Cardiac fibroblast (primary cell): Measurements from ENCODE around the gene DCC.

ENCODE experiments used
- DNase-seq, 2 donors: peaks; one replicate each; pipeline versions ENCODE4 v3.0.0 to v3.0.0-alpha.2; 2010; ENCODE audit warnings: low read depth in 2 of 2
- H3K4me3 ChIP-seq, 2 donors: replicated peaks in 1 of 2; 1 replicate in 1 of 2; 2 replicates in 1 of 2; pipeline ENCODE4 v1.5.1; 2011; ENCODE audit warnings: low read depth in 2 of 2, low read length in 2 of 2, mild to moderate bottlenecking in 2 of 2, moderate library complexity in 1 of 2
- TF ChIP-seq, protein P1 (sequence below): IDR thresholded peaks from one replicate; pipeline ENCODE4 v1.5.1; 2011; ENCODE audit warnings: low read depth, mild to moderate bottlenecking, low read length, inconsistent platforms

DCC gene

DNA sequence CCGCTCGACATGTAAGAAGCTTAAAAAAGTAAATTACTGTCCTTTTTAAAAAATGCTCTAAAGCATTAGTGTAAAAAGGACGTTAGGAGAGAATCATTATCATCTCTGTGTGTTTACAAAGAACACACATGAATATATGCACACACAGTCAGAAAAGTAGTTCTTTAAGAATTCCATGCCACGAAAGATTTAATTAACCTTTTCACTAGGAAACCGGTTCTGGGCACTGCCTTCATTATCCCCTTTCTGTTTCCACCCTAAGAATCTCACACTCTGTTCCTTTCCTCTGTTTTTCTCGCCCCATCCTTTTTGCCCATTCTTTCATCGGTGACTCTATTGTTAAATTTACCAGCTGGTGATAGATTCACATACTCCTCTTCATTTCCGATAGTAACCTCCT is 338.6 kb downstream of the DCC start:
- H3K4me3 ChIP-seq, result no peak overlapping the region
- no peak for DNase-seq
- TF ChIP-seq, protein P1, sequence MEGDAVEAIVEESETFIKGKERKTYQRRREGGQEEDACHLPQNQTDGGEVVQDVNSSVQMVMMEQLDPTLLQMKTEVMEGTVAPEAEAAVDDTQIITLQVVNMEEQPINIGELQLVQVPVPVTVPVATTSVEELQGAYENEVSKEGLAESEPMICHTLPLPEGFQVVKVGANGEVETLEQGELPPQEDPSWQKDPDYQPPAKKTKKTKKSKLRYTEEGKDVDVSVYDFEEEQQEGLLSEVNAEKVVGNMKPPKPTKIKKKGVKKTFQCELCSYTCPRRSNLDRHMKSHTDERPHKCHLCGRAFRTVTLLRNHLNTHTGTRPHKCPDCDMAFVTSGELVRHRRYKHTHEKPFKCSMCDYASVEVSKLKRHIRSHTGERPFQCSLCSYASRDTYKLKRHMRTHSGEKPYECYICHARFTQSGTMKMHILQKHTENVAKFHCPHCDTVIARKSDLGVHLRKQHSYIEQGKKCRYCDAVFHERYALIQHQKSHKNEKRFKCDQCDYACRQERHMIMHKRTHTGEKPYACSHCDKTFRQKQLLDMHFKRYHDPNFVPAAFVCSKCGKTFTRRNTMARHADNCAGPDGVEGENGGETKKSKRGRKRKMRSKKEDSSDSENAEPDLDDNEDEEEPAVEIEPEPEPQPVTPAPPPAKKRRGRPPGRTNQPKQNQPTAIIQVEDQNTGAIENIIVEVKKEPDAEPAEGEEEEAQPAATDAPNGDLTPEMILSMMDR, result no peak

DNA sequence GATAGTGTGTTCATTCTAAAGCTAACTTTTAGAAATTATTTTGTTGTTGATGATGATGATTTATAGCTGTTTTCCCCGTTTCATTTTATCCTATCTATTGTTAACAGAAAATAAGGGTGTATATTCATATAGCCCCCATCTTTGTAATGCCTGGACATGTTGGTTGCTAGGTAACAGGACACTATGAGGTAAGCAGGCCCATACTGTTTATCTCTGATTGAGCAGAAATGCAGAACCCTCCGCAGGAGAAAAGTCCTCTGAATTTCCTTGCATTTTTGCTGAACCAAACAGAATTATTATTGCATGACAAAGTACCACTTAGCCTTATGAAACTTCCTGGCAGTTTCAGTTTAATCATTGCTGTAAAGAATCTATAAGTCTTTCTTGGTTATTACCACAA is 339.4 kb downstream of the DCC start:
- DNase-seq, result no peak
- TF ChIP-seq, protein P1, result no peak
- no peak overlapping the region for H3K4me3 ChIP-seq

DNA sequence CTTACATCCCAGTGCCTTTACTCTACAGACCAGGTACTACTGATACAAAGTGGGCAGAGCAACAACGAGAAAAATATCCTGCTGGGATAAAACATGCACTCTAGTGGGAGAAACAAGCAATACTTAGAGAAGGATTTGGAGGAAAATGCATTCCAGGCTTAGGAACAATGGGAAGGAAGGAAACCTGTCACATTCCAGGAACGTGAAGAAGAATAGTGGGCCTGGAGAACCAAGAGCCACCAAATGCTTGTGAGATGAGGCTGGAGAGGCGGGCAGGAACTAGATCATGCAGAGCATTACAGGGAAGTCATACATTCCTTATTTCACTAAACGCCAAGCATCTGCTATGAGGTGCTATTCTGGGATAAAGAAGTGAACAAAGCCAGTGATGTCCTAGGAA is 342.3 kb downstream of the DCC start:
- DNase-seq, result no peak
- TF ChIP-seq, protein P1, result no peak
- H3K4me3 ChIP-seq, result no peak overlapping the region

DNA sequence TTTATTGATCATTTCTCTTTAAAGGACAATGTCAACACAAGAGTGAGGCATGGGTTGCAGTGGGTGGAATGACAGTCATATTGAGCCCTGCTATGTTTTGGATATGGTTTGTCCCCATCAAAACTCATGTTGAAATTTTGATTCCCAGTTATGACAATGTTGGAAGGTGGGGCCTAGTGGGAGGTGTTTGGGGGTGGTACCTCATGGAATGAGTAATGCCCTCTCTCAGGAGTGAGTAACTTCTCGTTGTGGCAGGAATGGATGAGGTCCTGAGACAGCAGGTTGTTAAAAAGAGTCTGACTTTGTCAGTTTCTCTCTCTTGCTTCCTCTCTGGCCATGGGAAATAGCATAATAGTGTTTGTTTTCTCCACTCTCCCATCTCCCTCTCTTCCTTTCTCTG is 345.3 kb downstream of the DCC start:
- TF ChIP-seq, protein P1, result no peak
- DNase-seq, result no peak
- no peak overlapping the region for H3K4me3 ChIP-seq

DNA sequence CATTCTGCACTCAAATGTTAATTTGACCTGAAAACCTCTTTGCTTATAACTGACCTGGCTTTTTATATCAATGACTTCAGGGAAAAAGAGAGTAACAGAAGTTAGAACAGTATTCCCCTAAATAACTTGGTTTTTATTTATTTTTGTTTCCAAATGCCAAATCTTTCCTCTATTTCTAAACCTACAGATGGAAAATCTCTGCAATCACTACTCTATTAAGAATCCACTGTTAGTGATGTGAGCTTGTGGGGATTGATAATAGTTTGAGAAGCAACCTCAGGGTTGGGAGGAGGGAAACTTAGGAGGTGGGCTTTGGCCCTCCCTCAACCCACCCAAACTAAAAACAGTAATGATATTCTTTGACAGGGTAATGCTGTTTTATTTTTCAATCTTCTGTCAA is 351.8 kb downstream of the DCC start:
- TF ChIP-seq, protein P1, result no peak
- DNase-seq, result no peak
- no peak overlapping the region for H3K4me3 ChIP-seq

DNA sequence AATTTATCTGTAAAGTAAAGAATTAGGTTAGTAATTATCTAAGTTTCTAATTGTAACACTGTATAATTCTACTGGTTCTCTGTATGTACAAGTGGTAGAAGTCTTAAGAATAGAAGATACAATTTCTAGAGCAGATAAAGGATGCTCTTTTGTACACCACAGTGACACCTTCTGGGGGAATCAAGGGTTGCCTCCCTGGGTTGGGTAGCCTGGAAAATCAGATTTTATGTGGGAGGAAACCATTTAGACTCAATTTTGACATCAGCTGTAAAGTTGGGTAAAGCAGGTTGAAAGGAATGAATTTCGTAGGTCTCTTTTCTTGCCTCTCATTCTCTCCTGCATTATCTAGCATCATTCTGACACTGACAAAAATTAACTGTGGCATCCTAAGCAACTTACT is 354.8 kb downstream of the DCC start:
- no peak overlapping the region for H3K4me3 ChIP-seq
- DNase-seq, result peak in 1 of 2 donors; percentile 2

DNA sequence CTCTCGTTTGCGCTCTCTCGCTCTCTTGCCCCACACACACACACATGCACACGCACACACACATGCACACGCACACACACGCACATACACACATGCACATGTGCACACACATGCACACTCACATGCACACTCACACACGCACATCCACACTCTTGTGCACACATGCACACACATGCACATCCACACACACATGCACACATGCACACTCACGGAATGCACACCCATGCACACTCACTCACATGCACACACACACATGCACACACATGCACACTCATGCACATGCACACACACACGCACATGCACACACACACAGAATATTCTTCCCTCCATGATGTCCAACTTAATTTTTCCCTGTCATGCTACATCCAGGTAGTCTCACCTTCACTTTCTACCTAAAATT is 360.1 kb downstream of the DCC start:
- TF ChIP-seq, protein P1, result no peak
- no peak overlapping the region for H3K4me3 ChIP-seq

More for the DNA sequence above, 354.8 kb downstream of the DCC start:
- TF ChIP-seq, protein P1, result no peak

More for the DNA sequence above, 360.1 kb downstream of the DCC start:
- no peak for DNase-seq
